Erythroblast (primary cell): ENCODE measurements around the gene IL2RG.

Source experiments
- DNase-seq, 2 experiments: peaks; one replicate each; lab custom pipeline; 2025; lab: John Stamatoyannopoulos, UW
- GATA1 ChIP-seq: IDR thresholded peaks from 2 replicates; pipeline ENCODE4 v1.6.1; 2011; ENCODE audit warnings: low read depth, mild to moderate bottlenecking, control low read depth, low read length, moderate library complexity
- POLR2A ChIP-seq: IDR thresholded peaks from 2 replicates; pipeline ENCODE4 v1.6.1; 2011; ENCODE audit warnings: mild to moderate bottlenecking, low read length

The IL2RG gene

GRCh38 chrX:71111141-71111843, at the start of gene IL2RG:
IL2RG (minus strand) TSS chrX:71111577; CDS start chrX:71111539, 38 bp downstream.
- peak; percentile 8 to 15 for DNase-seq
- peak; percentile 67 for TF ChIP-seq POLR2A
- TF ChIP-seq GATA1: no peak

GRCh38 chrX:71160475-71160874, 49.1 kb upstream of the IL2RG start:
- DNase-seq: no peak
- TF ChIP-seq POLR2A: no peak
- TF ChIP-seq GATA1: no peak

GRCh38 chrX:71159335-71159734, 48.0 kb upstream of the IL2RG start:
- TF ChIP-seq POLR2A (no peak), GATA1 (no peak)
- DNase-seq: no peak

- no peak for DNase-seq
- TF ChIP-seq GATA1 (no peak), POLR2A (no peak)
Measured at GRCh38 chrX:71158603-71159002, 47.2 kb upstream of the IL2RG start.

- DNase-seq: no peak
- TF ChIP-seq POLR2A (no peak), GATA1 (no peak)
Measured at GRCh38 chrX:71154641-71155040, 43.3 kb upstream of the IL2RG start.

- TF ChIP-seq POLR2A (no peak), GATA1 (no peak)
- DNase-seq: no peak
Measured at GRCh38 chrX:71154196-71154595, 42.8 kb upstream of the IL2RG start.

GRCh38 chrX:71151366-71151765, 40.0 kb upstream of the IL2RG start:
- DNase-seq: no peak

GRCh38 chrX:71148278-71148663, 36.9 kb upstream of the IL2RG start:
- TF ChIP-seq POLR2A (no peak), GATA1 (no peak)
- DNase-seq: no peak

More at GRCh38 chrX:71151366-71151765, 40.0 kb upstream of the IL2RG start:
- TF ChIP-seq POLR2A: no peak
- TF ChIP-seq GATA1: no peak

GRCh38 chrX:71147496-71148277, 36.3 kb upstream of the IL2RG start:
- no peak for TF ChIP-seq POLR2A
- TF ChIP-seq GATA1: no peak
- DNase-seq: no peak

GRCh38 chrX:71144651-71145050, 33.3 kb upstream of the IL2RG start, which contains the start of gene NLGN3:
NLGN3 (plus strand) TSS chrX:71144841; CDS start chrX:71147750, 2,909 bp downstream.
- peak; percentile 1 to 7 for DNase-seq

GRCh38 chrX:71143508-71143907, 32.1 kb upstream of the IL2RG start:
- DNase-seq: peak; percentile 33 to 53
- TF ChIP-seq POLR2A (peak; percentile 13), GATA1 (no peak)

More at GRCh38 chrX:71144651-71145050, 33.3 kb upstream of the IL2RG start, which contains the start of gene NLGN3:
- TF ChIP-seq POLR2A (no peak), GATA1 (no peak)

GRCh38 chrX:71140440-71140839, 29.1 kb upstream of the IL2RG start:
- peak in 1 of 2 experiments; percentile 44 for DNase-seq
- TF ChIP-seq GATA1 (no peak), POLR2A (no peak)

- peak; percentile 83 to 91 for DNase-seq
- TF ChIP-seq POLR2A (no peak), GATA1 (peak; percentile 46)
Measured at GRCh38 chrX:71131510-71131909, 20.1 kb upstream of the IL2RG start.
